Pulmonary artery endothelial cell (primary cell): Measurements from ENCODE around the gene FGFBP2. TPM values are rescaled to one million over a fixed set of nuclear protein-coding genes. Genes with fewer than 3 reads are reported as not detected.
A peak's percentile ranks its signal among the peaks of the same experiment; 100 is the strongest.
"Not testable (repeated sequence)": the region's sequence is repeated elsewhere in the genome, so short reads cannot be mapped to it uniquely, and the experiment has no call there.

Experiments used
- DNase-seq: peaks from one replicate; pipeline ENCODE4 v3.0.0-alpha.2; 2011; ENCODE audit warnings: low read depth, low spot score
- total RNA-seq: library from RNA; depleted of rRNA; stranded (reverse); fragments of >200 nt; gene quantifications from 2 replicates; pipeline ENCODE4 v1.2.3, GENCODE V29; 2014

FGFBP2 gene
- total RNA-seq, 1 donor from 2014 or later = not detected

GRCh38 chr4:15930314-15930713 lies 32.7 kb downstream of the FGFBP2 start:
- DNase-seq = no peak

GRCh38 chr4:15929540-15929939 lies 33.4 kb downstream of the FGFBP2 start:
- DNase-seq = no peak

- no peak for DNase-seq
Observed at GRCh38 chr4:15928883-15929282, 34.1 kb downstream of the FGFBP2 start.

GRCh38 chr4:15926486-15926885 lies 36.5 kb downstream of the FGFBP2 start:
- DNase-seq = no peak

GRCh38 chr4:15925830-15926229 lies 37.1 kb downstream of the FGFBP2 start:
- no peak for DNase-seq

GRCh38 chr4:15921592-15921932 lies 41.4 kb downstream of the FGFBP2 start:
- DNase-seq = no peak

- DNase-seq = peak; percentile 88
Observed at GRCh38 chr4:15920723-15921591, 42.0 kb downstream of the FGFBP2 start.

GRCh38 chr4:15918484-15919129 lies 44.4 kb downstream of the FGFBP2 start:
- DNase-seq = no peak

GRCh38 chr4:15917297-15917696 lies 45.7 kb downstream of the FGFBP2 start:
- no peak for DNase-seq

GRCh38 chr4:15916358-15916757 lies 46.6 kb downstream of the FGFBP2 start:
- not testable (repeated sequence) for DNase-seq

GRCh38 chr4:15914736-15915135 lies 48.2 kb downstream of the FGFBP2 start:
- no peak for DNase-seq

GRCh38 chr4:15914291-15914690 lies 48.7 kb downstream of the FGFBP2 start:
- DNase-seq = no peak

GRCh38 chr4:15913631-15913970 lies 49.4 kb downstream of the FGFBP2 start:
- DNase-seq = peak; percentile 77

- DNase-seq = no peak
Observed at GRCh38 chr4:15912961-15913630, 49.9 kb downstream of the FGFBP2 start.

GRCh38 chr4:15912236-15912635 lies 50.7 kb downstream of the FGFBP2 start:
- no peak for DNase-seq

Other genes with a start within 250 kb of the FGFBP2 start
- 0.04 and 0.07 TPM in 2 replicates for gene CD38, start 184.8 kb downstream of the FGFBP2 start, total RNA-seq
- not detected in 2 replicates for gene FGFBP1, start 24.4 kb downstream of the FGFBP2 start, total RNA-seq
- gene PROM1, start 120.8 kb upstream of the FGFBP2 start, total RNA-seq = 0.07 TPM in 1 of 2 replicates, not detected in the other